Natural killer cell treated with Interleukin-12 subunit alpha and Interleukin-12 subunit beta and Interleukin-15 and Interleukin-18, amount 100 ng/mL, for 72 hours (primary cell): ENCODE results near the gene SH2D1B. TPM values are rescaled to one million over a fixed set of nuclear protein-coding genes. Genes with fewer than 3 reads are reported as not detected.
"Not testable (repeated sequence)": the region's sequence is repeated elsewhere in the genome, so short reads cannot be mapped to it uniquely, and the experiment has no call there.

Experiments used
- ATAC-seq, 2 donors: fragments of 150-1000 bp; cut with Tn5 transposase in 1 of 2; sonication (Bioruptor Pico), chemical (Tn5 transposase) in 1 of 2; 2 replicates each; pipeline ENCODE4 v1.10.0; 2021
- DNase-seq: peaks from one replicate; pipeline ENCODE4 v3.0.0; 2022; ENCODE audit warnings: low spot score
- H3K27ac Mint-ChIP-seq, 2 donors: 1 replicate in 1 of 2; 2 replicates in 1 of 2; pipeline ENCODE4 v1.8.0; 2022; ENCODE audit warnings: mixed read lengths in 2 of 2, mild to moderate bottlenecking in 1 of 2, moderate library complexity in 1 of 2
- H3K27me3 Mint-ChIP-seq, 2 donors: 1 replicate in 1 of 2; 2 replicates in 1 of 2; pipeline ENCODE4 v1.8.0; 2022; ENCODE audit warnings: mixed read lengths in 2 of 2
- H3K36me3 Mint-ChIP-seq: one replicate; pipeline ENCODE4 v1.8.0; 2022; ENCODE audit warnings: mixed read lengths
- H3K4me1 Mint-ChIP-seq, 2 donors: 1 replicate in 1 of 2; 2 replicates in 1 of 2; pipeline ENCODE4 v1.8.0; 2022; ENCODE audit warnings: low read depth in 2 of 2, mixed read lengths in 2 of 2, mild to moderate bottlenecking in 1 of 2
- H3K4me3 Mint-ChIP-seq: one replicate; pipeline ENCODE4 v1.8.0; 2022; ENCODE audit warnings: mixed read lengths
- H3K9me3 Mint-ChIP-seq: 2 replicates; pipeline ENCODE4 v1.8.0; 2022; ENCODE audit warnings: mixed read lengths
- total RNA-seq, 2 donors: library from RNA; stranded (reverse); gene quantifications; one replicate each; pipeline ENCODE4 v1.2.3, GENCODE V29; 2022

The SH2D1B gene
- 10 to 100 TPM; 12.7 to 19.5 TPM for total RNA-seq

DNA sequence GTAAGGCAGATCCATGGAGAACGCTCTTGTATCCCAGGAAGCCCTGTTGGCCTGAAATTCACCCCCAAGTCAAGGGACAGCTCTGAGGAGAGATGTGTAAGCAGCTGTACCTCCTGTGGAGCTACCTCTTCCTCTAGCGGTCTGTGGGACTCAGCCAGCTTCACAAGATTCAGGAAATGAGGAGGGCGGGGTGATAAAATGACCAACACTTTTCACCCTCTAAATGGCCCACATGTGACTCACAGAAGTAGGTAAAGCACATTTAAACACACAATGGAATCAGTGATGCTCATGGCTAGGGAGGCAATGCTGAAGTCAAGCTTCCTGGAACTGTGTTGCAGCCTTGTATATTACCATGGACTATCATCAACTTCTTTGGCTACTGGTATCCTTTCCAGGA, at the start of gene SH2D1B:
TSS of gene SH2D1B (minus strand) at position 135 of the 400 bp plus-strand sequence. CDS start at position 15, 120 bp downstream.
- H3K9me3 Mint-ChIP-seq: no peaks in the 10 kb centered on the region
- ATAC-seq (peak; percentile 90 to 91), DNase-seq (peak; percentile 84)
- H3K4me1 Mint-ChIP-seq: peaks cover 59 to 65% of the 10 kb centered on the region in 2 donors
- H3K27ac Mint-ChIP-seq: peak within 1 kb of the TSS; percentile 93 to 94
- no peaks in the 10 kb centered on the region for H3K27me3 Mint-ChIP-seq
- no peaks in the 10 kb centered on the region for H3K36me3 Mint-ChIP-seq
- peak within 1 kb of the TSS; percentile 98 for H3K4me3 Mint-ChIP-seq

DNA sequence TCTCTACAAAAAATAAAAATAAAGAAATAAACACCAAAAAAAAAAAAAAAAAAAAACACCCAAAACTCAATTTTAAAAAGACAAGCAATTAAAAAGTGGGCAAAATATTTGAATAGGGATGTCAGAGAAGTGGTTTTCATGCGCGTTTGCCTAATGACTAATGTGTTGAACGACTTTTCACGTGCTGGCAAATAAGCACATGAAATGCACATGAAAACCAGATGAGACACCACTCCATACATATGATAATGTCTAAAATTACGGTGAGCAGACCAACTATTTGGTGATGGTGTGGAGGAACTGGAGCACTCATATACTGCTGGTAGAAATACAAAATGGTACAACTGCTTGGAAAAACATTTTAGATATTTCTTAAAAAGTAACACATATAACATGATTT, 46.3 kb upstream of the SH2D1B start:
- no peak overlapping the region for H3K4me3 Mint-ChIP-seq
- ATAC-seq (no peak), DNase-seq (no peak)
- H3K4me1 Mint-ChIP-seq: no peaks in the 10 kb centered on the region
- no peaks in the 10 kb centered on the region for H3K36me3 Mint-ChIP-seq
- H3K27me3 Mint-ChIP-seq: no peaks in the 10 kb centered on the region
- no peak overlapping the region for H3K27ac Mint-ChIP-seq
- no peaks in the 10 kb centered on the region for H3K9me3 Mint-ChIP-seq

DNA sequence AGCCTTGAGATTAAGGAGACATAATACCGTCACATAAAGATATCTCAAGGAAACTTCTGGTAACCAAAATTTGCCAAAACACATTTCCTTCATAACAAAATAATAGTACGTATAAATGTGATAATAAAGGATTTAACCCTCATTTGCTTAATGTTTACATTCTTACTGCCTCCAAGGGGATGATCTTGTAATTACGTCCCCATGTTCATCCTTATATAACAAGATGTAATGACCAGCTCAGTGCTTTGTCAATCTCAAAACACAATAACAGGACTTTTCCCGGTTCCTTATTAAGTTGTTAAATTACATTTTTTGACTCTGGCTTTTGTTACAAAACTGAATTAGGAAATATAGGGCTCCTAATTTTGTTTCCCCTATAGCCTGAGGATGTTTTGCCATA, 44.4 kb upstream of the SH2D1B start:
- DNase-seq (no peak), ATAC-seq (no peak)
- H3K4me1 Mint-ChIP-seq: no peaks in the 10 kb centered on the region
- no peak overlapping the region for H3K27ac Mint-ChIP-seq
- H3K36me3 Mint-ChIP-seq: no peaks in the 10 kb centered on the region
- H3K4me3 Mint-ChIP-seq: no peak overlapping the region
- no peaks in the 10 kb centered on the region for H3K9me3 Mint-ChIP-seq
- H3K27me3 Mint-ChIP-seq: peaks cover 0 to 5% of the 10 kb centered on the region in 2 donors

DNA sequence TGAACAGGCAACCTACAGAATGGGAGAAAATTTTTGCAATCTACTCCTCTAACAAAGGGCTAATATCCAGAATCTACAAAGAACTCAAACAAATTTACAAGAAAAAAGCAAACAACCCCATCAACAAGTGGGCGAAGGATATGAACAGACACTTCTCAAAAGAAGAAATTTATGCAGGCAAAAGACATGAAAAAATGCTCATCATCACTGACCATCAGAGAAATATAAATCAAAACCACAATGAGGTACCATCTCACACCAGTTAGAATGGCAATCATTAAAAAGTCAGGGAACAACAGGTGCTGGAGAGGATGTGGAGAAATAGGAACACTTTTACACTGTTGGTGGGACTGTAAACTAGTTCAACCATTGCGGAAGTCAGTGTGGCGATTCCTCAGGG, 42.4 kb upstream of the SH2D1B start:
- not testable (repeated sequence) for H3K9me3 Mint-ChIP-seq

GRCh38 chr1:162446946-162447345, 35.0 kb upstream of the SH2D1B start:
- H3K27me3 Mint-ChIP-seq: peaks cover 2 to 24% of the 10 kb centered on the region in 2 donors
- H3K27ac Mint-ChIP-seq: no peak overlapping the region
- no peak overlapping the region for H3K4me3 Mint-ChIP-seq

More for the DNA sequence above, 42.4 kb upstream of the SH2D1B start:
- not testable (repeated sequence) for ATAC-seq, H3K27ac Mint-ChIP-seq, DNase-seq, H3K4me3 Mint-ChIP-seq, H3K36me3 Mint-ChIP-seq, H3K27me3 Mint-ChIP-seq, H3K4me1 Mint-ChIP-seq

DNA sequence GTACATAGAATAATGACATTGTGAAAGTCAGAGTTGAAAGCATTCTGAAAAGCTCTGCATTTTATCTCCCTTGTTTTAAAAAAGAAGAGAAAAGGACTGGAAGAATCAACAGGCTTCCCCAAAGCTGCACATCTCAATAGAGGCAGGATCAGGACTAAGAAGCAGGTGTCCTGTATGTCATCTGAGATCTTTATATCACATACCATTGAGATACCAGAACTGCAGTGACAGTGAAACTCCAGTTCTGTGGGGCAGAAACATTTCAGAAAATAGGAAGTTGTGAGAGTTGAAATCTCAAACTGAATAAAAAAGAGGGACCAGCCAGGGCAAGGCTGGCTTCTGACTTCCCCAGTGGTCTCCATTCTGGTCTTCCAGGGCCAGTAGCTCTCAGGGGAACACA, 33.0 kb upstream of the SH2D1B start:
- no peak for ATAC-seq
- DNase-seq: no peak
- peaks cover 5 to 24% of the 10 kb centered on the region in 2 donors for H3K27me3 Mint-ChIP-seq
- no peaks in the 10 kb centered on the region for H3K36me3 Mint-ChIP-seq
- H3K27ac Mint-ChIP-seq: no peak overlapping the region
- H3K9me3 Mint-ChIP-seq: no peaks in the 10 kb centered on the region
- peaks cover 4 to 6% of the 10 kb centered on the region in 2 donors for H3K4me1 Mint-ChIP-seq
- H3K4me3 Mint-ChIP-seq: no peak overlapping the region

More at GRCh38 chr1:162446946-162447345, 35.0 kb upstream of the SH2D1B start:
- Mint-ChIP-seq H3K36me3 (no peaks in the 10 kb centered on the region), H3K9me3 (no peaks in the 10 kb centered on the region), H3K4me1 (peaks cover 4 to 6% of the 10 kb centered on the region in 2 donors)
- ATAC-seq (no peak), DNase-seq (no peak)

GRCh38 chr1:162432977-162433713, 21.2 kb upstream of the SH2D1B start:
- not testable (repeated sequence) for H3K4me3 Mint-ChIP-seq, H3K27me3 Mint-ChIP-seq, H3K4me1 Mint-ChIP-seq, H3K27ac Mint-ChIP-seq, H3K36me3 Mint-ChIP-seq, ATAC-seq, H3K9me3 Mint-ChIP-seq, DNase-seq

DNA sequence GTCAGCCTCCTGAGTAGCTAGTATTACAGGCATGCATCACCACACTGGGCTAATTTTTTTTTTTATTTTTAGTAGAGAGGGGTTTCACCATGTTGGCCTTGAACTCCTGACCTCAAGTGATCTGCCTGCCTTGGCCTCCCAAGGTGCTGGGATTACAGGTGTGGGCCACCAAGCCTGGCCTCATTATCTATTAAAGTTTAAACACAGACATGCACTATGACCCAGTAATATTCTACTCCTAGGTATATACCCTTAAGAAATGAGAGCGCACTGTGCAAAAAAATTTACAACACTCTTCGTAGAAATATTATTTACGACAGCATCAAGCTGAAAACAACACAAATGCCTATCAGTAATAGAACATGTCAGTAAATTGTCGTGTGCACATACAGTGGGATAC, 18.6 kb upstream of the SH2D1B start:
- DNase-seq: no peak
- Mint-ChIP-seq H3K27ac (no peak overlapping the region), H3K9me3 (no peaks in the 10 kb centered on the region), H3K27me3 (no peaks in the 10 kb centered on the region), H3K4me1 (no peaks in the 10 kb centered on the region), H3K4me3 (no peak overlapping the region), H3K36me3 (no peaks in the 10 kb centered on the region)
- no peak for ATAC-seq

DNA sequence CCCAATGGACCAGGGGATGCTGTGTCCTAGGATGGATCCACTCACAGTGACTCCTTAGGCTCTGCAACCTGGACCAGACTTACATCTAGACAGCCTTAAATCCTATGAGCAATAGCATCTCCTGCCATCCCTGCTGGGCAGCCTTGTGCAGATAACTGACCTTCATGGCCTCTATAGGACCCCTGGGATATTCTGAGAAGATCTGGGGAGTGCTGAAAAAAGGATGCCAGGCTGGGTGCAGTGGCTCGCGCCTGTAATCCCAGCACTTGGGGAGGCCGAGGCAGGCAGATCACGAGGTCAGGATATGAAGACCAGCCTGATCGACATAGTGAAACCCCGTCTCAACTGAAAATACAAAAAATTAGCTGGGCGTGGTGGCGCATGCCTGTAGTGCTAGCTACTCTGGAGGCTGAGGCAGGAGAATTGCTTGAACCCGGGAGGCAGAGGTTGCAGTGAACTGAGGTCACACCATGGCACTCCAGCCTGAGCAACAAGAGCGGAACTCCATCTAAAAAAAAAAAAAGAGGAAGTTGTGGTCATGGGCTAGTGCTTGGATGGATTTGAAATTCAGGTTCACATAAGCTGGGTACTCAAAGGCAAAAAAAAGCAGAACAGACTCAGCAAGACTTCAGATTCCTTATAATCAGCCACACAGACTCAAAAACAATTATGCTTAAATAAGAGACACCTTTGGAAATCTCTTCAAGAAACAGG, 10.9 kb upstream of the SH2D1B start:
- Mint-ChIP-seq H3K36me3 (no peaks in the 10 kb centered on the region), H3K4me3 (no peak overlapping the region)

GRCh38 chr1:162421258-162422164, 9.6 kb upstream of the SH2D1B start:
- DNase-seq: no peak
- no peaks in the 10 kb centered on the region for H3K9me3 Mint-ChIP-seq
- H3K4me3 Mint-ChIP-seq: peak overlapping the region; percentile 73
- peaks cover 31 to 37% of the 10 kb centered on the region in 2 donors for H3K4me1 Mint-ChIP-seq
- H3K36me3 Mint-ChIP-seq: no peaks in the 10 kb centered on the region
- H3K27ac Mint-ChIP-seq: peak overlapping the region; percentile 85 to 94
- peak; percentile 66 to 74 for ATAC-seq
- no peaks in the 10 kb centered on the region for H3K27me3 Mint-ChIP-seq

More for the DNA sequence above, 10.9 kb upstream of the SH2D1B start:
- DNase-seq (no peak), ATAC-seq (no peak)
- Mint-ChIP-seq H3K27me3 (no peaks in the 10 kb centered on the region), H3K9me3 (no peaks in the 10 kb centered on the region), H3K4me1 (peaks cover 26 to 27% of the 10 kb centered on the region in 2 donors), H3K27ac (peak overlapping the region; percentile 85 to 94)

DNA sequence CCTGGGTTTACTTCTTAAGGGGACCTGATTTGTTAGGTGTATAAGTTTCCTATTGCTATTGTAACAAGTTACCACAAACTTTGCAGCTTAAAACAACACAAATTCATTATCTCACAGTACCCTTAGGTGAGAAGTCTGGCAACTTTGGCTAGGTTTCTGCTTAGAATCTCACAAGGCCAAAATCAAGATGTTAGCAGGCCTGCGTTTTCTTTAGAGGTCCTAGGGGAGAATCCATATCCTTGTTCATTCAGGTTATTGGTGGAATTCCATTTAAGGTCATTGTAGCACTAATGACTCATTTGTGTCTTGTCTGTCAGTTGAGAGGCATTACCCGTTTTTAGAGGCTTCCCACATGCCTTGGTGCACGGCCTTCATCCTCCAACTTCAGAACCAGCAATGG, 8.2 kb upstream of the SH2D1B start:
- H3K4me3 Mint-ChIP-seq: peak overlapping the region; percentile 73
- DNase-seq: no peak
- H3K9me3 Mint-ChIP-seq: no peaks in the 10 kb centered on the region
- H3K27ac Mint-ChIP-seq: peak overlapping the region; percentile 85 to 94
- peaks cover 45 to 50% of the 10 kb centered on the region in 2 donors for H3K4me1 Mint-ChIP-seq
- ATAC-seq: no peak
- no peaks in the 10 kb centered on the region for H3K36me3 Mint-ChIP-seq
- H3K27me3 Mint-ChIP-seq: no peaks in the 10 kb centered on the region

GRCh38 chr1:162419450-162419931, 7.6 kb upstream of the SH2D1B start:
- not testable (repeated sequence) for H3K27me3 Mint-ChIP-seq, DNase-seq, H3K36me3 Mint-ChIP-seq, ATAC-seq, H3K4me3 Mint-ChIP-seq, H3K9me3 Mint-ChIP-seq
- peaks cover 47 to 51% of the 10 kb centered on the region in 2 donors for H3K4me1 Mint-ChIP-seq
- H3K27ac Mint-ChIP-seq: peak overlapping the region; percentile 85 to 94

DNA sequence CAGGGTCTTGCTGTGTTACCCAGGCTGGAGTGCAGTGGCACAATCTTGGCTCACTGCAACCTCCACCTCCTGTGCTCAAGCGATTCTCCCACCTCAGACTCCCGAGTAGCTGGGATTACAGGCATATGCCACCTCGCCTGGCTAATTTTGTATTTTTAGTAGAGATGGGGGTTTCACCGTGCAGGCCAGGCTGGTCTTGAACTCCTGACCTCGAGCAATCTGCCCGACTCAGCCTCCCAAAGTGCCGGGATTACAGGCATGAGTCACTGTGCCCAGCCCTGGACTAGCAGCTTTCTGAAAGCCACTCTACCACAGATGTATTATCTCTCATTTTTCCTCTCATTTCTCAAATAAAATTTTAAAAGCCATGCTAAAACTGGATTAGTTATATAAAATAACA, 6.6 kb upstream of the SH2D1B start:
- not testable (repeated sequence) for H3K9me3 Mint-ChIP-seq
- H3K4me1 Mint-ChIP-seq: peaks cover 47 to 55% of the 10 kb centered on the region in 2 donors

More for the DNA sequence above, 6.6 kb upstream of the SH2D1B start:
- DNase-seq, H3K36me3 Mint-ChIP-seq, H3K4me3 Mint-ChIP-seq, H3K27ac Mint-ChIP-seq, ATAC-seq, H3K27me3 Mint-ChIP-seq: not testable (repeated sequence)
